Measurements from ENCODE around the gene CD300LG.

Gene CD300LG

DNA sequence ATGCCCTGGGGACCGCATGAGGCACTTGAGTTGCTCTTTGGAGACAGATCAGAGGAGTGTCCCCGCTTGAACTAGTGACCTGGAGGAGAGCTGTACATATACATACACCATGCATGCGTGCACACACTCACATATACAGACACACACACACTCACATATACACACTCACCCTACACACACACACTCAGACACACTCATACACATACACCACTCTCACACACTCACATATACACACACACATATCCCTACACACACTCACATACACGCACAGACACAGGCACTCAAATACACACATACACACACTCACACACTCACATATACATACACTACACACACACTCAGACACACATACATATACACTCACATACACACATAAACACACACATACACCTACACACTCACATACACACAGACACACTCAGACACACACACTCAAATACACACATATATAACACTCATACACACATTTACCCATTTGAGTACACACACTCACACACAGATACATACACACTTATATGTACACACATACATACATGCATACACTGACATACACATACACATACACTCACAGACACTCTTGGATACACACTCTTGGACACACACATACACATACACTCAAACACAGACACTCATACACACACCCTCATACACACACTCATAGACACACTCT, 65.8 kb downstream of the CD300LG start:
- Histone ChIP-seq H3K9ac (ENCODE audit: low read length) (no peak overlapping the region), H3K4me1 (ENCODE audit: insufficient read depth, low read length) (no peaks in the 10 kb centered on the region), H3K4me3 (ENCODE audit: low read depth in 1 of 2, low read length in 2 of 2) (no peak overlapping the region), H3K36me3 (ENCODE audit: insufficient read depth, low read length) (no peaks in the 10 kb centered on the region), H3K27me3 (ENCODE audit: control insufficient read depth in 1 of 2, insufficient read depth in 2 of 2, low read length in 2 of 2) (peaks cover 0 to 7% of the 10 kb centered on the region in 2 donors), H3K9me3 (ENCODE audit: low read length) (no peaks in the 10 kb centered on the region), H3K27ac (ENCODE audit: low read depth, low read length) (no peak overlapping the region)

Data from muscle layer of colon (tissue), 2 donors.